A172 (cell line): Measurements from ENCODE around the gene KRT2. TPM values are rescaled to one million over a fixed set of nuclear protein-coding genes. Genes with fewer than 3 reads are reported as not detected.

ENCODE experiments used
- DNase-seq: peaks from one replicate; pipeline ENCODE4 v3.0.0-alpha.2; 2015; ENCODE audit warnings: low spot score
- total RNA-seq: library from RNA; depleted of rRNA; stranded (reverse); fragments of >200 nt; shearing (Covaris generic); gene quantifications from 2 replicates; pipeline ENCODE4 v1.2.3, GENCODE V29; 2014

KRT2 gene
- total RNA-seq, 1 experiment from 2014 or later, result not detected

DNA sequence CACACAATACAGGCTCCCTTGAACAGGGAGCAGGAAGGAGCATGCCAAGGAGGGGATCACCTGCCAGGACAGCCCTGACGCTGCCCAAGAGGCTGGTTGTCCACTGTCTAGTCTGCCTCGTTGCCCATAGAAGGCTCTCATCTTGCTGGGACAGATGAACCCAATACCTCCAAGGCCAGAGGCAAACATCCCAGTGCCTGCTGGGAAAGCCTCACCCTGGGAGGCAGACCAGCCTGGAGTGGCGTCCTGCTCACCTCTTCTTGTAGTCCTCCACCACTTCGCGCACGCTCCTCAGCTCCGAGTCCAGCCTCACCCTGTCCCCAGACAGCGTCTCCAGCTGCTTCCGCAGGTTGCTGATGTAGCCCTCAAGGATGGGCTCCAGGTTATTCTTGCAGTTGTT is 36.1 kb downstream of the KRT2 start:
- no peak for DNase-seq

DNA sequence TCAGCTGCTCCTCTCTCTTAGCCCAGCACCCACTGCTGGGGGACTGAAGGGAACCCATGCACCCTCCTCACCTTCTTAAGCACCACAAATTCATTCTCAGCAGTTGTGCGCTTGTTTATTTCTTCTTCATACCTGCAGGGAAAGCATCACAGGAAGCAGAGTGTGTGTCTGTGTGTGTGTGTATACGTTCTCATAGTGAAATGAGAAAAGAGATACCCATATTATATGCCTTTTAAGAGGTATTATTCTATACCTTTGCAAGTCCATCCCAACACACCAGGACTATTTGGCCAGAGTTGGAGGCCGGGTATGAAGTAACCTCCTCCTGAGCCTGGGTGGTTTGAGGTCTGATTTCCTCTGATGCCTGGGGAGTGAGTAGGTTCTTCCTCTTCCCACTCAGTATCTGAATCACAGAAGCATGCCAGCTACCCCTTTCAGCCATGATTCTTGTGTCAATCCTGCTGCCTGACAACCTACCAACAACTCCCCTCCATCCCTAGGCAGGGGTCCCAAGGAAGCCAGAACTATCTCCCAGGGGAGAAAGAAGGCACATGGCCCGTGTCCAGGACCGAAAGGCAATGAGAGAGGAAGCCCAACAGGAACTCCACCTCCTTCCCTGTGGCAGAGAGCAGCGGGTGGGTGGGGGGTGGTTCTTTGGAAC is 36.7 kb downstream of the KRT2 start:
- DNase-seq, result no peak

GRCh38 chr12:52614381-52615207 is 37.4 kb downstream of the KRT2 start:
- no peak for DNase-seq

DNA sequence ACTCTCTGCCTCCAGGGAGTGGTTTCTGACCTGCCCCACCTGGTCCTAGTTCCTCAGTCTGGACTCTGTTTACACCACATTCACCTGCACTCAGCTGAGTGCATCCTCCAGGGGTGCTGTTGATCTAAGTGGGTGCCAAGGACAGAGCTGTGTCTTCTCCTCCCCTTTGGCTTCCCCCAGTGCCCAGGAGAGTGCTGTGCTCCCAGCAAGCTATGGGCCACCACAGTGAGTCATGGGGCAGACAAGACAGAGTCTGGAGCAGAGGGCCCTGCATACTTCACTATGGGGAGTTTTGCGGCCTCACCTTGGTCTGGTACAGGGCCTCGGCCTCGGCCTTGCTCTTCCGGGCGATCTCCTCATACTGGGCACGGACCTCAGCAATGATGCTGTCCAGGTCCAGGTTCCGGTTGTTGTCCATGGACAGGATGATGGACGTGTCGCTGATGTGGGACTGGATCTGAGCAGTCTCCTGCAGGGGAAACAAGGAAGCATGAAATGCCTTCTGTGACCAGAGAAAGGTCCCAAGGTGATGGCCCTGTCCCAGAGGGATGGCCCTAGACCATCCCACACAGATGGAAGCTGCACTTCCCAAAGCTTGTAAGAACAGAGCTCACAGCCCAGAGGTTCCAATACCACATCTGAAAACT is 38.5 kb downstream of the KRT2 start:
- DNase-seq, result no peak

GRCh38 chr12:52612431-52613383 is 39.3 kb downstream of the KRT2 start:
- DNase-seq, result no peak

DNA sequence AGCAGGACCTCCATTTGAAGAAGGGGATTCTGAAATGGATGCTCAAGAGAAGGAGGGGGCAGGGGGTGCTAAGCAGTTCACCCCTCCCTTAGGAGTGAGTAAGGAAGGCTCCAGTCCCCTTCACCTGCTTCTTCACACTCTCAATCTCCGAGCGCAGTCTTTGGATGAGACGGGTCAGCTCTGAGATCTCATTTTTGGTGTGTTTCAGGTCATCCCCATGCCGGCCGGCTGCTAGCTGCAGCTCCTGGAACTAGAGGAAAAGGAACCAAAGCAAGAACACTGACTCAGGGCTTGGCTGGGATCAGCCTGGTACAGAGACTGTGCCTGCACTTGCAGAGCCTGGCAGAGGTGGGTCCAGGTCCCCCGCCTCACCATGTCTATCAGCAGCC is 40.9 kb downstream of the KRT2 start:
- no peak for DNase-seq

GRCh38 chr12:52608826-52609630 is 43.0 kb downstream of the KRT2 start:
- no peak for DNase-seq

GRCh38 chr12:52608161-52608560 is 43.9 kb downstream of the KRT2 start:
- no peak for DNase-seq

DNA sequence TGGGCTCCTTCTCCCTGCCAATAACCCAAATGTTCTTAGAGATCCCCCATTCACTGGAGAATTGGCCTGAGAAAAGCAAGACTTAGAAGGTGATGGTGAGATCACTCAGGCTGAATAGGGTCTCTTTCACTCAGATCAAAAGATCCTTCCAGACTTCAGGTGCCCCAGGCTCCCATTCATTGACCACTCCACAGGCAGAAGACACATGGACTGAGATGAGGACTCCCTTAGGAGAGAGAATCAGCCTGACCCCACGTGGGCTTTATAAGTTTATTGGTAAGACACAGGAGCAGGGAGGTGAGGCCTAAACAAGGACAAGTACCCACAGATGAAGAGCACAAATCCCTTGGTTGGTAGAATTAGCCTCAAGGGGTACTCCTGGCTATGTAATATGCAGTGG is 44.7 kb downstream of the KRT2 start:
- DNase-seq, result no peak

DNA sequence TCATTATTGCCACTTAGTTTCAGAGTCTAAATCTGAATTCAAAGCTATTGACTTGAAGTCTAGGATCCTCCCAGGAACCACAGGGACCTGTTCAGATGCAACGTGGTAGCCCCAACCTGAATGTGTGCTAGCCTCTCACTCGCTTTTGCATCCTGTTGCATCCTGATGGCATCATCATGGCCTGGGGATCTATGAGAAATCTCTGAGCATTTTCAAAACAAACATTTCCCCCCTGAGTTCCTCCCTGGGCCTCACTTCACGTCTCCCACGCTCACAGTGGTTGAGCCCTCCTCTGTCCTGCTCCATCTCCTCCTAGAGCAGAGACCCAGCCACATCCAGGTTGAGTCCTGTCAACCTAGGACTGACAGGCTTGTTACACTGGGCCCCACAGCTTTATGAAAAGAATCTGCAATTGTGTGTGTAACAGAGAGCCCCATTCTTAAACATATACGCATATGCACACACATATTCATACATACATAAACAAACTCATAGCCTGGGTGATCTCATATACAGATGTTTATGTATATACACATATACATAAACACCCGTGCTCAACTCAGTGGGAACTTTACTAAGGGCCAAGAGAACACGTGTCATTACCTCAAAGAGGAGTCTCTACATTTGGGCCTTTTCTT is 45.3 kb downstream of the KRT2 start:
- no peak for DNase-seq

GRCh38 chr12:52606096-52606495 is 45.9 kb downstream of the KRT2 start:
- no peak for DNase-seq

GRCh38 chr12:52605542-52605941 is 46.5 kb downstream of the KRT2 start:
- no peak for DNase-seq

GRCh38 chr12:52604859-52605258 is 47.2 kb downstream of the KRT2 start:
- no peak for DNase-seq

DNA sequence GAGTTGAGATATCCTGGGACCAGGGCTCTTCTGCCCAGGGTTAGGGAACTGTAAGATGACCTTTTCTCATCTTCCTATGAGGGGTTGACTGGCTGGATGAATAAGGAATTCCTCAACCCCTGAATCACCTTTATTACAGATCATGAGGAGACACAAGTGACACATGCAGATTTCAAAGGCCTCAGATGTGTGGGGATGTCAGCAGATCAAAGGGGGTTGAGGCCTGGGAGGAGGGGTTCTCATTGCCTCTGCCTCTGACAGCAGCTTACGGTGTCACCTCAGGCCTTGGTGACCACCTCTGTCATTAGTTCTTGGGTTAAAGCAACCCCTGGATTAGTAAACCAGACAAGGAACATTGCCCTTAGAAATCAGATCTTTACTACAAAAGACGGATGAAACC is 48.7 kb downstream of the KRT2 start:
- no peak for DNase-seq

- DNase-seq, result no peak
These were observed 49.5 kb downstream of the KRT2 start for GRCh38 chr12:52602552-52602951.

DNA sequence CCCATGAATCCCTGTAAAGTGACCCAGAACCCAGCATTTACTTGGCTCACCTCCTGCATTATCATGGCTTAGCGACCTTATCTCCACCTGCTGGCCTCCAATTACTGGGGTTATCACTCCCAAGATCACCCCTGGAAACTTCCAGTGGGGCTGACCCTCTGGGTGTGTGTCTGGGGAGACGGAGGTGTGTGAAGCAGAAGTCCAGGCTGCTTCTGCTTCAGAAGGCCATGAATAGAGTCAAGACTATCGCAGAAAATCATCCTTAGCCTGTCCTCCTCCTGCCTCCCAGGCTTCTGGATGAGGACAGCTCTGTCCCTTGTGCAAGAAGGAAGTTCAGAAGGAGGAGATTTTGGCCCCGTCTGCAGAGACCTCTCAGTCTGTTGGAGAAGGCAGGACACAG is 50.3 kb downstream of the KRT2 start:
- DNase-seq, result no peak

GRCh38 chr12:52600941-52601481 is 51.0 kb downstream of the KRT2 start, which contains the start of gene KRT72:
KRT72 (minus strand) TSS chr12:52601463; CDS start chr12:52601452, 11 bp downstream.
- DNase-seq, result no peak

DNA sequence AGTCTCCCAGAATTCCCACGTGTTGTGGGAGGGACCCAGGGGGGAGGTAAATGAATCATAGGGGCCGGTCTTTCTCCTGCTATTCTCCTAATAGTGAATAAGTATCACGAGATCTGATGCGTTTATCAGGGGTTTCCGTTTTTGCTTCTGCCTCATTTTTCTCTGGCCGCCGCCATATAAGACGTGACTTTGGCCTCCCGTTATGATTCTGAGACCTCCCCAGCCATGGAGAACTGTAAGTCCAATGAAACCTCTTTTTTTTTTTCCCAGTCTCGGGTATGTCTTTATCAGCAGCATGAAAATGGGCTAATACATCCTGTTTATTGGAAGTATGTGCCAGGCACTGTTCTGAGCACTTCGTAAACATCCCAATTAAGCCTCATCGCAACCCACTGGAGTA is 51.5 kb downstream of the KRT2 start:
- no peak for DNase-seq

DNA sequence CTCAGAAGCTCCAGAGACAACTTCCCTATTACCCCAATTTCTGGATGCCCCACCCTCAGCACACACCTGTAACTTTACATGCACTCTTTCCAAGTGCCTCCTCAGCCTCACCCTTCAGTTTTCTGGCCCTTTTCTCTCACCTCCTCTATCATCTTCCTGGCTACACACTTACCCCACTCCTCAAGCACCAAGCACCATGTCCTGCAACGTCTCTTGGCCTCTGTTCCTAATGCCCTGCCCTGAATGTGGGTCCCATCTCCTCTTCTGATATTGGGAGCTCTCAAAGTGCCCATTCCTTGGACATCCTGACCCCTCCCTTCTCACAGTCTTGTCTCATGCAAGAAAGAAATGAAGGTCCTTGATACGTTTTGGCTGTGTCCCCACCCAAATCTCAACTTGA is 51.9 kb downstream of the KRT2 start:
- DNase-seq, result no peak

DNA sequence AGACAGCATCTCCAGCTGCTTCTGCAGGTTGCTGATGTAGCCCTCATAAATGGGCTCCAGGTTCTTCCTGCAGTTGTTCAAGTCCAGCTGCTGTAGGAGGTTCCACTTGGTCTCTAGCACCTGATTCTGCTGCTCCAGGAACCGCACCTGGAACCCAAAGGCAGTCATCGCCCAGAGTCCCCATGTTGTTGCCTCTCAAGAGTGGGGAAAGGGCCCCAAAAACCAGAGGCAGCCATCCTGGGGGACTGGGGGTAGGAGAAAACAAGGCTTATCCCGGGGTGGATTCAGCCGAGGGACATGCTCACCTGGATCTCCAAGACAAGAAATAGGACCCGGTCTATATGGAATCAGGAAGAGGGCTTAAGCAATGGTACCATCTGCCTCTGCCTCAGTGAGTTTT is 53.0 kb downstream of the KRT2 start:
- no peak for DNase-seq
